ENCODE results near the gene PDE6D. TPM values are rescaled to one million over a fixed set of nuclear protein-coding genes. Genes with fewer than 3 reads are reported as not detected.

The PDE6D gene
- total RNA-seq, 4 donors from 2014 or later, result 11.7 to 22.6 (median 17.6) TPM

- H3K4me1 ChIP-seq, result peaks cover 6% of the 10 kb centered on the region in 2 donors
- ATAC-seq, result no peak
- H3K36me3 ChIP-seq, result no peaks in the 10 kb centered on the region
- in situ Hi-C loops (cut with MboI; ENCODE audit: low sequenced_read_pairs in 4 of 4), result no loop called here
- no peak overlapping the region for H3K4me3 ChIP-seq
- intact Hi-C loops (cut with DNase I; ENCODE audit: low total_unique reads), result no loop called here
- no peak overlapping the region for H3K27ac ChIP-seq
- no peak for TF ChIP-seq POLR2A (IDR thresholded peaks at IDR 0.05)
- TF ChIP-seq CTCF (IDR thresholded peaks at IDR 0.05 in 4 of 5, conservative IDR thresholded peaks at IDR 0.05 in 1 of 5), result no peak
- no peaks in the 10 kb centered on the region for H3K27me3 ChIP-seq
- DNase-seq, result no peak
- no peaks in the 10 kb centered on the region for H3K9me3 ChIP-seq
Observed at GRCh38 chr2:231692847-231693246, 88.2 kb downstream of the PDE6D start.

GRCh38 chr2:231691251-231691772 is 89.8 kb downstream of the PDE6D start:
- peaks cover 8 to 9% of the 10 kb centered on the region in 2 donors for H3K4me1 ChIP-seq
- no peaks in the 10 kb centered on the region for H3K36me3 ChIP-seq
- no peak for TF ChIP-seq CTCF (IDR thresholded peaks at IDR 0.05 in 4 of 5, conservative IDR thresholded peaks at IDR 0.05 in 1 of 5)
- no peak for TF ChIP-seq POLR2A (IDR thresholded peaks at IDR 0.05)
- no peaks in the 10 kb centered on the region for H3K9me3 ChIP-seq
- ATAC-seq, result no peak
- no peaks in the 10 kb centered on the region for H3K27me3 ChIP-seq
- in situ Hi-C loops (cut with MboI; ENCODE audit: low sequenced_read_pairs in 4 of 4) (no loop called here), intact Hi-C loops (cut with DNase I; ENCODE audit: low total_unique reads) (no loop called here)
- H3K27ac ChIP-seq, result no peak overlapping the region
- no peak for DNase-seq
- no peak overlapping the region for H3K4me3 ChIP-seq

GRCh38 chr2:231689124-231689893 is 91.8 kb downstream of the PDE6D start:
- Histone ChIP-seq H3K4me1 (peaks cover 8 to 9% of the 10 kb centered on the region in 2 donors), H3K4me3 (no peak overlapping the region), H3K27ac (peak overlapping the region; percentile 67 to 84 (median 75)), H3K36me3 (no peaks in the 10 kb centered on the region), H3K9me3 (no peaks in the 10 kb centered on the region), H3K27me3 (no peaks in the 10 kb centered on the region)
- TF ChIP-seq CTCF (IDR thresholded peaks at IDR 0.05 in 4 of 5, conservative IDR thresholded peaks at IDR 0.05 in 1 of 5) (no peak), POLR2A (IDR thresholded peaks at IDR 0.05) (no peak)
- ATAC-seq (no peak), DNase-seq (no peak)
- in situ Hi-C loops (cut with MboI; ENCODE audit: low sequenced_read_pairs in 4 of 4) (no loop called here), intact Hi-C loops (cut with DNase I; ENCODE audit: low total_unique reads) (no loop called here)

GRCh38 chr2:231688719-231689118 is 92.4 kb downstream of the PDE6D start:
- H3K4me1 ChIP-seq, result peaks cover 8 to 9% of the 10 kb centered on the region in 2 donors
- intact Hi-C loops (cut with DNase I; ENCODE audit: low total_unique reads) (no loop called here), in situ Hi-C loops (cut with MboI; ENCODE audit: low sequenced_read_pairs in 4 of 4) (no loop called here)
- peak; percentile 61 to 82 for DNase-seq
- H3K27me3 ChIP-seq, result no peaks in the 10 kb centered on the region
- H3K27ac ChIP-seq, result peak overlapping the region; percentile 67 to 84 (median 75)
- no peak for TF ChIP-seq CTCF (IDR thresholded peaks at IDR 0.05 in 4 of 5, conservative IDR thresholded peaks at IDR 0.05 in 1 of 5)
- TF ChIP-seq POLR2A (IDR thresholded peaks at IDR 0.05), result no peak
- no peak overlapping the region for H3K4me3 ChIP-seq
- no peaks in the 10 kb centered on the region for H3K36me3 ChIP-seq
- H3K9me3 ChIP-seq, result no peaks in the 10 kb centered on the region
- peak; percentile 79 to 88 for ATAC-seq

Data from gastrocnemius medialis (tissue), 4 donors.